ENCODE measurements around the gene CRYGD. TPM values are rescaled to one million over a fixed set of nuclear protein-coding genes. Genes with fewer than 3 reads are reported as not detected.
"Not testable (repeated sequence)": the region's sequence is repeated elsewhere in the genome, so short reads cannot be mapped to it uniquely, and the experiment has no call there.

CRYGD gene
- not detected for total RNA-seq
- not detected for polyA plus RNA-seq (ENCODE audit: insufficient read depth, low read depth, low replicate concordance)
- long read RNA-seq, donor 1, partial matches to known transcripts = 0 of 1 reads
- long read RNA-seq, donor 1, other reads (novel, unspliced or antisense) = 0 of 1 reads
- long read RNA-seq, donor 2 = 0 reads
- long read RNA-seq, donor 3 = 0 reads
- long read RNA-seq, donor 4 = 0 reads
- long read RNA-seq, donor 5 = 0 reads
- long read RNA-seq, donor 6 = 0 reads
- long read RNA-seq, donor 7, partial matches to known transcripts = 0 of 1 reads
- long read RNA-seq, donor 7, other reads (novel, unspliced or antisense) = 0 of 1 reads
- long read RNA-seq, donor 8 = 0 reads
- long read RNA-seq, donor 9 = 0 reads
- long read RNA-seq, donor 10 = 0 reads

DNA sequence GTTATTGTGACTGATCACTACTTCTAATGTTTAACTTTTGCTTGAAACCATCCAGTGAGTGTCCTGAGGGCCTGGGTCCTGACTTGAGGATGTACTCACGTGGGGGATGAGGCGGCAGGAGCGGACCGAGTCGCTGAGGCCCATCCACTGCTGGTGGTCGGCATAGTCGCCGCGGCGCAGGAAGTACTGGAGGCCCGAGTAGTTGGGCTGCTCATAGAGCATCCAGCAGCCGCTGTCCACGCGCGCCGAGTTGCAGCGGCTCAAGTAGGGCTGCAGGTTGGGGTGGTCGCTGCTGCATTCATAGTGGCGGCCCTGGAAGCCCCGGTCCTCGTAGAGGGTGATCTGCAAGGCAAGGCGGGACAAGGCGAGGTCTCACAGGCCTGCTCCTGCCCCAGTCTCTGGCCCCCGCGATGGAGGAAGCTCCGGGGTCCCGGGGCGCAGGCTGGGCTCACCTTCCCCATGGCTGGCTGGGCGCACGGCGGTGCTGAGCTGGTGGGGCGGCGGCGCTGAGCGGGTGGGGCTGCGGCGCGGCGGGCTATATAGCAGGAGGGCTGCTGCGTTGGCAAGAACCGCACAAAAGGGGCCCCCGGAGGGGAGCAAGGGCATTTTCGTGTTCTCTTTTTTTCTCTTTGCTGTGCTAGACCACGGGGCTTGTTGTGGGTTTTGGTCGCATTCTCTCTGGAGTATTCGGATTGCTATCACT, at the start of gene CRYGD:
CRYGD (minus strand) TSS at position 512 of the 703 bp plus-strand sequence; CDS start at position 461, 51 bp downstream.
- H3K27me3 ChIP-seq (ENCODE audit: control insufficient read depth, insufficient read depth, low read length); H3K4me1 ChIP-seq (ENCODE audit: control insufficient read depth in 2 of 3, insufficient read depth in 2 of 3, low read depth in 1 of 3, low read length in 3 of 3); intact Hi-C loops (cut with DNase I); H3K9me3 ChIP-seq (ENCODE audit: control insufficient read depth in 2 of 3, insufficient read depth in 1 of 3, low read length in 3 of 3); H3K36me3 ChIP-seq (ENCODE audit: control insufficient read depth in 2 of 3, insufficient read depth in 3 of 3, low read length in 3 of 3); FAIRE-seq; H3K9ac ChIP-seq (ENCODE audit: low read length in 3 of 3); H3K27ac ChIP-seq (ENCODE audit: low read depth in 2 of 2, low read length in 2 of 2): not testable (repeated sequence)
- DNase-seq = peak in 4 of 5 donors; percentile 28 to 55 (median 46)
- H3K4me3 ChIP-seq (ENCODE audit: low read length in 3 of 3) = peak within 1 kb of the TSS in 1 of 3 donors; percentile 9

- H3K27me3 ChIP-seq (ENCODE audit: control insufficient read depth, insufficient read depth, low read length) = no peaks in the 10 kb centered on the region
- H3K9me3 ChIP-seq (ENCODE audit: control insufficient read depth in 2 of 3, insufficient read depth in 1 of 3, low read length in 3 of 3) = no peaks in the 10 kb centered on the region
- DNase-seq = no peak
- no peaks in the 10 kb centered on the region for H3K4me1 ChIP-seq (ENCODE audit: control insufficient read depth in 2 of 3, insufficient read depth in 2 of 3, low read depth in 1 of 3, low read length in 3 of 3)
- no peak for TF ChIP-seq CTCF (IDR thresholded peaks at IDR 0.05; ENCODE audit: borderline replicate concordance, extremely low read depth, insufficient read depth)
- intact Hi-C loops (cut with DNase I) = no loop called here
- no peak overlapping the region for H3K9ac ChIP-seq (ENCODE audit: low read length in 3 of 3)
- no peak for FAIRE-seq
- H3K36me3 ChIP-seq (ENCODE audit: control insufficient read depth in 2 of 3, insufficient read depth in 3 of 3, low read length in 3 of 3) = no peaks in the 10 kb centered on the region
- H3K4me3 ChIP-seq (ENCODE audit: low read length in 3 of 3) = no peak overlapping the region
- no peak overlapping the region for H3K27ac ChIP-seq (ENCODE audit: low read depth in 2 of 2, low read length in 2 of 2)
Observed at GRCh38 chr2:208172125-208172524, 47.8 kb upstream of the CRYGD start.

DNA sequence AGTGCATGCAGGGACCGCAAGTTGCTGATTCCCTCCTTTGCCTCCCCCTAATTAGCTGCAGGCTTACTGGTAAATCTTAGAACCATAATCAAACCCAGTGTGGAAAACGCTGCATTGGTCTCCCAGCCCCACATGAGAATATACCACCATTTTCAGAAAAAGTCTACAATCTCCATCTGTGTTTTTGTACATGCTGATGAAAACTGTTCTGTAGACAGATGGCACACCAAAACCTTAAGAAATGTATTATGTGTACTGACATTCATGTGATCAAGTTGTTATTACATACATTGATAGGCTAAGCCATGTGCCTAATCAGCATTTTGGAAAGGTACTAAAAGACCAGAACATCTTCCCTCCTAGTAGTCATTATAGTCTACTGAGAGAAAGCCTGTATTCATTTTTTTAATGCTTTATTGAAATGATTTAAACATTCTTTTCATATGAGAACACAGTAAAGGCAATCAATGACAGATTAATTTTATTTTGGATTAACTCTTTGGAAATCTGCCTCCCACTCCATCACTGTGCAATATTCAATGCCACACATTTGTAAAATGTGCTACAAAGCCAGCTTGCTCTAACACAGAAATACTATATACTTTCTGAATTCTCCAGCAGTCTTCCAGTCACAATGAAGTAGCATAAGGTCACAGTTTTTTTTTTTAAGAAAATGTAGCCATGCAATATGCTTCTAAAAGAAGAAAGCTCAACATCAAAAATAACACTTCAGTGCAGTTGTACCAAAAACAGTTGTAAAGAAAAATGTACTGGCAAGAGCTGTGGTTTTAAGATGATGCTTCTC, 40.8 kb upstream of the CRYGD start:
- Histone ChIP-seq H3K36me3 (ENCODE audit: control insufficient read depth in 2 of 3, insufficient read depth in 3 of 3, low read length in 3 of 3) (no peaks in the 10 kb centered on the region), H3K9ac (ENCODE audit: low read length in 3 of 3) (no peak overlapping the region), H3K27me3 (ENCODE audit: control insufficient read depth, insufficient read depth, low read length) (no peaks in the 10 kb centered on the region), H3K4me3 (ENCODE audit: low read length in 3 of 3) (no peak overlapping the region), H3K4me1 (ENCODE audit: control insufficient read depth in 2 of 3, insufficient read depth in 2 of 3, low read depth in 1 of 3, low read length in 3 of 3) (no peaks in the 10 kb centered on the region), H3K9me3 (ENCODE audit: control insufficient read depth in 2 of 3, insufficient read depth in 1 of 3, low read length in 3 of 3) (no peaks in the 10 kb centered on the region), H3K27ac (ENCODE audit: low read depth in 2 of 2, low read length in 2 of 2) (no peak overlapping the region)
- no peak for DNase-seq
- intact Hi-C loops (cut with DNase I) = no loop called here
- TF ChIP-seq CTCF (IDR thresholded peaks at IDR 0.05; ENCODE audit: borderline replicate concordance, extremely low read depth, insufficient read depth) = no peak
- FAIRE-seq = no peak

DNA sequence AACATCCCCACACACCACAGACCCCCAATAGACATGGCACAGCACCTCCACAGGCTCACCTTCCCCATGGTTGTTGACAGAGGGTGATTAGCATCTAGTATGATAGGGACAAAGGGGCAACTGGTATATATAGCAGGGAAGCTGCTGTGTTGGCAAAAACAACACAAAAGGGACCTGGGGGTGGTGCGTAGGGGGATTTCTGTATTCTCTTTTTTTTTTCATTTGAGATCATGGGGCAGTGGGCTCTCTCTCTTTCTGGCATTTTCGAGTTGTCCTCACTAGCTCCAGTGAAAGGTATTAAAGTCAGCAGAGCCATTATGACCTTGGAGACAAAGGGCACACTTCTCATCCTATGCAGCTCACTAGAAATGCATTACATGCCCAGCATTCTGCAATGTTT, 39.2 kb upstream of the CRYGD start, which contains the start of gene CRYGA:
CRYGA (minus strand) TSS at position 101 of the 400 bp plus-strand sequence; CDS start at position 68, 33 bp downstream.
- no peaks in the 10 kb centered on the region for H3K27me3 ChIP-seq (ENCODE audit: control insufficient read depth, insufficient read depth, low read length)
- TF ChIP-seq CTCF (IDR thresholded peaks at IDR 0.05; ENCODE audit: borderline replicate concordance, extremely low read depth, insufficient read depth) = no peak

More for the DNA sequence above, 39.2 kb upstream of the CRYGD start, which contains the start of gene CRYGA:
- intact Hi-C loops (cut with DNase I) = no loop called here
- Histone ChIP-seq H3K9ac (ENCODE audit: low read length in 3 of 3) (no peak within 1 kb of the TSS), H3K9me3 (ENCODE audit: control insufficient read depth in 2 of 3, insufficient read depth in 1 of 3, low read length in 3 of 3) (no peaks in the 10 kb centered on the region), H3K4me1 (ENCODE audit: control insufficient read depth in 2 of 3, insufficient read depth in 2 of 3, low read depth in 1 of 3, low read length in 3 of 3) (no peaks in the 10 kb centered on the region), H3K4me3 (ENCODE audit: low read length in 3 of 3) (no peak within 1 kb of the TSS), H3K36me3 (ENCODE audit: control insufficient read depth in 2 of 3, insufficient read depth in 3 of 3, low read length in 3 of 3) (no peaks in the 10 kb centered on the region), H3K27ac (ENCODE audit: low read depth in 2 of 2, low read length in 2 of 2) (no peak within 1 kb of the TSS)
- no peak for DNase-seq
- FAIRE-seq = no peak

Data from kidney (tissue), 22 donors.